ENCODE measurements around the gene IRF2. TPM values are rescaled to one million over a fixed set of nuclear protein-coding genes. Genes with fewer than 3 reads are reported as not detected.

IRF2 gene
- total RNA-seq, 3 donors from 2014 or later (not counting 1 experiment from before 2014, with no cell fraction given): 50.6 to 68.5 (median 59.8) TPM

- Mint-ChIP-seq H3K4me3 (no peak overlapping the region), H3K9me3 (no peaks in the 10 kb centered on the region), H3K36me3 (no peaks in the 10 kb centered on the region), H3K27me3 (ENCODE audit: low read depth in 2 of 2) (no peaks in the 10 kb centered on the region), H3K27ac (peak overlapping the region; percentile 32 to 51), H3K4me1 (peaks cover 64 to 73% of the 10 kb centered on the region in 2 donors)
- Histone ChIP-seq H3K4me1 (ENCODE audit: control insufficient read depth, insufficient read depth, low read length) (peaks cover 9% of the 10 kb centered on the region), H3K27me3 (ENCODE audit: control insufficient read depth, insufficient read depth, low read length) (no peaks in the 10 kb centered on the region), H3K4me3 (ENCODE audit: low read length) (no peak overlapping the region), H3K27ac (ENCODE audit: low read length) (no peak overlapping the region), H3K9me3 (ENCODE audit: control insufficient read depth, insufficient read depth, low read length) (no peaks in the 10 kb centered on the region), H3K36me3 (ENCODE audit: control insufficient read depth, insufficient read depth, low read length) (peaks cover 13% of the 10 kb centered on the region)
- TF ChIP-seq CTCF (IDR thresholded peaks at IDR 0.05): no peak
- 94% methylated on average over 16 of the region's 16 CpGs for WGBS (ENCODE audit: insufficient coverage)
- DNase-seq: no peak
- intact Hi-C loops (cut with micrococcal nuclease): no loop called here
- no peak for ATAC-seq
Measured at GRCh38 chr4:184432127-184432922, 42.0 kb downstream of the IRF2 start.

- Histone ChIP-seq H3K4me1 (ENCODE audit: control insufficient read depth, insufficient read depth, low read length) (peaks cover 9% of the 10 kb centered on the region), H3K9me3 (ENCODE audit: control insufficient read depth, insufficient read depth, low read length) (no peaks in the 10 kb centered on the region), H3K27ac (ENCODE audit: low read length) (no peak overlapping the region), H3K27me3 (ENCODE audit: control insufficient read depth, insufficient read depth, low read length) (no peaks in the 10 kb centered on the region), H3K4me3 (ENCODE audit: low read length) (no peak overlapping the region), H3K36me3 (ENCODE audit: control insufficient read depth, insufficient read depth, low read length) (peaks cover 28% of the 10 kb centered on the region)
- 97% methylated on average over 6 of the region's 6 CpGs for WGBS (ENCODE audit: insufficient coverage)
- intact Hi-C loops (cut with micrococcal nuclease): no loop called here
- peak overlapping the region; percentile 51 to 87 for H3K27ac Mint-ChIP-seq
- no peaks in the 10 kb centered on the region for H3K9me3 Mint-ChIP-seq
- no peaks in the 10 kb centered on the region for H3K36me3 Mint-ChIP-seq
- no peaks in the 10 kb centered on the region for H3K27me3 Mint-ChIP-seq (ENCODE audit: low read depth in 2 of 2)
- no peak for TF ChIP-seq CTCF (IDR thresholded peaks at IDR 0.05)
- peaks cover 65 to 71% of the 10 kb centered on the region in 2 donors for H3K4me1 Mint-ChIP-seq
- no peak for ATAC-seq
- DNase-seq: no peak
- no peak overlapping the region for H3K4me3 Mint-ChIP-seq
Measured at GRCh38 chr4:184430163-184430562, 44.2 kb downstream of the IRF2 start.

- Mint-ChIP-seq H3K27me3 (ENCODE audit: low read depth in 2 of 2) (no peaks in the 10 kb centered on the region), H3K4me1 (peaks cover 74 to 75% of the 10 kb centered on the region in 2 donors), H3K27ac (peak overlapping the region; percentile 65 to 76), H3K4me3 (no peak overlapping the region), H3K9me3 (no peaks in the 10 kb centered on the region), H3K36me3 (no peaks in the 10 kb centered on the region)
- DNase-seq (no peak), ATAC-seq (no peak)
- WGBS (ENCODE audit: insufficient coverage): over 99% methylated on average over 12 of the region's 12 CpGs
- Histone ChIP-seq H3K9me3 (ENCODE audit: control insufficient read depth, insufficient read depth, low read length) (no peaks in the 10 kb centered on the region), H3K27me3 (ENCODE audit: control insufficient read depth, insufficient read depth, low read length) (no peaks in the 10 kb centered on the region), H3K27ac (ENCODE audit: low read length) (no peak overlapping the region), H3K4me1 (ENCODE audit: control insufficient read depth, insufficient read depth, low read length) (peaks cover 9% of the 10 kb centered on the region), H3K4me3 (ENCODE audit: low read length) (no peak overlapping the region), H3K36me3 (ENCODE audit: control insufficient read depth, insufficient read depth, low read length) (peaks cover 34% of the 10 kb centered on the region)
- no peak for TF ChIP-seq CTCF (IDR thresholded peaks at IDR 0.05)
- intact Hi-C loops (cut with micrococcal nuclease): no loop called here
Measured at GRCh38 chr4:184428787-184429186, 45.6 kb downstream of the IRF2 start.
